GM12872 (cell line): ENCODE data around the gene DLX2.

ENCODE experiments used
- TF ChIP-seq, protein P1 (sequence below): IDR thresholded peaks from 3 replicates; pipeline ENCODE4 v1.5.1; 2011; ENCODE audit warnings: low read depth, mild to moderate bottlenecking, low read length, moderate library complexity; ENCODE audit not compliant: insufficient read depth

Gene DLX2

DNA sequence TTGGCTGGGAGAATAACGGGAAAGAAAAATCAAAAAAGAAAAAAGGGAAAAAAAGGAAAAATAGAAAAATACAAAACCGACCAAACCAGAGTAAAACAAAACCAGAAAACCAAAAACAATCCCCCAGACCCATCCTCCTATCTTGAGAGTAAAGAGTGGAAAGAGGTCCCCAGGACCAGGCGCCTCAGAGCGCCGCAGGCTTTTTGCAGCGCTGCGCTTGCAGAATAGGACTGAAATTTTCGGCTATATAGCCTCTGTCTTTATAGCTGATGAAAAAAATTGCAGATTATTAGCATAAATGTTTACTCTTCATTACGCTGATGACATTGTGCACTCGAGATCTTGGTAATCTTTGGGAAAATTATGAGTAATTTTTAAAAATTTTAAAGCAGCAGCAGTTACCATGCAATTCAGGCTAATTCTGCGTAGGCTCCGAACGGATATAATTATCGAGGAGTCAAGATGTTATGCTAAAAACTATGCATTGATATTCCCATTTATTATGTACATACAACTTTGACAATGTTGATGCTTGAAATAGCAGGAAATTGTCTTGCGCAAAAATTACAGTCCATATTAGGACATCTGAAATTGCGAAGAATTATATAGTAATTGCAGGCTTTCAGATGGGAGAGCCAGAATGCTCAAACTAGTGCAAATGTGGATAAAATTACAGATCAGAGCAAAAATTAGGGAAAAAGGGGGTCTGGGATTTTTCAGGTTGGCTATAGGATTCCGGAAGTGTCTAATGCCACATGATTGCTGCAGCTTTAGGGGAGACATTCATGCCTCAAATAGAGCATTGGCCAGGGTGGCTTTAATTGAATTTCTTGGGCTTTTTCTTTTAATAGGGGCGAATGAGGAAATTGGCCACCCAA lies 9.0 kb downstream of the DLX2 start:
- TF ChIP-seq, protein P1, sequence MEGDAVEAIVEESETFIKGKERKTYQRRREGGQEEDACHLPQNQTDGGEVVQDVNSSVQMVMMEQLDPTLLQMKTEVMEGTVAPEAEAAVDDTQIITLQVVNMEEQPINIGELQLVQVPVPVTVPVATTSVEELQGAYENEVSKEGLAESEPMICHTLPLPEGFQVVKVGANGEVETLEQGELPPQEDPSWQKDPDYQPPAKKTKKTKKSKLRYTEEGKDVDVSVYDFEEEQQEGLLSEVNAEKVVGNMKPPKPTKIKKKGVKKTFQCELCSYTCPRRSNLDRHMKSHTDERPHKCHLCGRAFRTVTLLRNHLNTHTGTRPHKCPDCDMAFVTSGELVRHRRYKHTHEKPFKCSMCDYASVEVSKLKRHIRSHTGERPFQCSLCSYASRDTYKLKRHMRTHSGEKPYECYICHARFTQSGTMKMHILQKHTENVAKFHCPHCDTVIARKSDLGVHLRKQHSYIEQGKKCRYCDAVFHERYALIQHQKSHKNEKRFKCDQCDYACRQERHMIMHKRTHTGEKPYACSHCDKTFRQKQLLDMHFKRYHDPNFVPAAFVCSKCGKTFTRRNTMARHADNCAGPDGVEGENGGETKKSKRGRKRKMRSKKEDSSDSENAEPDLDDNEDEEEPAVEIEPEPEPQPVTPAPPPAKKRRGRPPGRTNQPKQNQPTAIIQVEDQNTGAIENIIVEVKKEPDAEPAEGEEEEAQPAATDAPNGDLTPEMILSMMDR: no peak

DNA sequence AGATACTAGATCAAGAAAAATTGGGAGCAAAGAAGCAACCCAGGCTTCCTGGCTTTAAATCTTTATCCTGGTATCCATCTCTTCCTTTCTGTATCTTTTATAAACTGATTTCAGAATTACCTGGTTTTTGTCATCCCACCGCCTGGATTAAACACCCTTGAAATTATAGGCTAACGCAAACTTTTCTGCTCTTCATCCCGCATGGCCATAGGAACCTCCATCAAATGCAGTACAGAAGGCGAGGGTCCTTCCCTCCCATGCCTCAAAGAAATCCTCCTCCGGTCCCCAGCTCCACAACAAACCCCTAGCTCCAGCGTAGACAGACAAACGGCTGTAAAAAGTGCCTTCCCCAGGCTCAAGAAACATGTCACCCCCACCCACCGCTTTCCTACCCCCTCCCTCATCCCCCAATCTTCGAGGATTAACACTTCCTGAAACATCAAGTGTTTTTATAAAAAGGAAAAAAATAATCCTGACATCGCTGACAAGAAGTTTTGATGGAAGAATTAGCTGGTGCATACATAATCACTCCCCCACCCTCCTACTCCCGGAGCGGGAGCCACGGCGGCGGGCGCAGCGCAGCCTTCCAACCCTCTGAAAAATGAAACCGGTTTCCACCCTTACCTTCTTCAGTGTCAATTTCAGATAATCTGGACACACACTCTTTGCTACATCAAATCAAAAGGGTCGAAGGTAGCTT lies 9.8 kb downstream of the DLX2 start:
- TF ChIP-seq, protein P1: no peak

DNA sequence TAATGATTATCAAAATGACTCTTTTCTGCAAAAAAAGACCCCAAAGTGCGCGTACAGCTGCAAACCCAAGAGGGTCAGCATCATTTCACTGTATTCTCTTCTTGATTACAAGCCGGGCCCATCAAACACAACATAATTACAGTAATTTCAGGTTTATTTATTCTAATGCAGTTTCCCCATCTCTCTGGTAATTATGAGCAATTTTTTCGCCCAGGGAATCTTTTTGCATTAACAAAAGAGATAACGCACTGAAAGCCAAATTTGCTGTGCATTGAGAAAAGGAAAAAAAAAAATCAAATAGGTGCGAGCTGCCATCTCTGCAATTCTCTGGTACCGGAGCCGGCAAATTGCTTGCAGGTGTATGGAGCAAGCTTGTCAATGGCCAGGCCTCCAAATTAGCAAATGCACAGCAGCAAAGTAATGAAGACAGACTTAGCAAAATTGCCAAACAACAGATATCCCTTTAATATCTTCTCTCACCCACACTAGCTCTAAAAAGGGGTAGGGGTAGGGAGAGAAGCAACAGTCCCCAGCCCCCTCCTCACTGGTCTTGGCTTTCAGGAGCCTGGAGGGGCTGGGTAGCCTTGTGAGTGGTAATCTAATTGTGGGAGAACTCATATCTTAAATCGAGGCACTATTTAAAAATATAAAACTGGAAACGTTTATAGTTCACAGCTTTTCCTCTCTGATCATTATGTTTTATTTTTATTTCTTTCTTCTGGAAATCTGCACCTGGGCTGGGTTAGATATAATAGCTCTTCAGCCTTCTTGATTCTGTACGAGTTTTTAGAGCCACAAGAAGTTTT lies 10.7 kb downstream of the DLX2 start:
- TF ChIP-seq, protein P1: no peak

DNA sequence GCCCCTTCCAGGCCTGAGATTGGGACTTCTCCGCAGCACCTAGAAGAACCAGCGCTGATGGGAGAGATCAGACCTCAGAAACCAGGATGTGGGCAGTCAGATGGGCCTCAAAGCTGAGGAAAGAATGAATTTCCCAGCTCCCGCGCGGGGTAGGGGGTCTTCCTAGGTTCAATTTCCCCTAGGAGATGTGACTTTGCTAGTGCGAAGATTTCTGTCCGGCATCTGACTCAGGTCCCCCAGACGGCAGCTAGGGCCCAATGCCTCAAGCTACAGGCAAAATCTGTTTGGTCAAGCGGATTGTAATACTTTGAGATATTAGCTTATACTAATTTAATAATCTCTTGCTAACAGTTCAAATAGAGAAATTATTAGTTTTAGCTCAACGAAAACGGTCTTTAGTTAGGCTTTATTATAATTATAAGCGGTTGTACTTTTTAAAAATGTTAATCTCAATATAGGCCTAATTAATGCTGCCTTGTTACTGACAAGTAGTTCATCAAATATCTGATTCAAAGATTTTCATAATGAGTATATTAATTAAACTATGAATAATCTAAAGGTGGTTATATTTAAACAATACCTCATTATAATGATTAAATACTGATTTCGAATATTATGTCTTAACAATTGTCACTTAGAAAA lies 11.6 kb downstream of the DLX2 start:
- TF ChIP-seq, protein P1: no peak

DNA sequence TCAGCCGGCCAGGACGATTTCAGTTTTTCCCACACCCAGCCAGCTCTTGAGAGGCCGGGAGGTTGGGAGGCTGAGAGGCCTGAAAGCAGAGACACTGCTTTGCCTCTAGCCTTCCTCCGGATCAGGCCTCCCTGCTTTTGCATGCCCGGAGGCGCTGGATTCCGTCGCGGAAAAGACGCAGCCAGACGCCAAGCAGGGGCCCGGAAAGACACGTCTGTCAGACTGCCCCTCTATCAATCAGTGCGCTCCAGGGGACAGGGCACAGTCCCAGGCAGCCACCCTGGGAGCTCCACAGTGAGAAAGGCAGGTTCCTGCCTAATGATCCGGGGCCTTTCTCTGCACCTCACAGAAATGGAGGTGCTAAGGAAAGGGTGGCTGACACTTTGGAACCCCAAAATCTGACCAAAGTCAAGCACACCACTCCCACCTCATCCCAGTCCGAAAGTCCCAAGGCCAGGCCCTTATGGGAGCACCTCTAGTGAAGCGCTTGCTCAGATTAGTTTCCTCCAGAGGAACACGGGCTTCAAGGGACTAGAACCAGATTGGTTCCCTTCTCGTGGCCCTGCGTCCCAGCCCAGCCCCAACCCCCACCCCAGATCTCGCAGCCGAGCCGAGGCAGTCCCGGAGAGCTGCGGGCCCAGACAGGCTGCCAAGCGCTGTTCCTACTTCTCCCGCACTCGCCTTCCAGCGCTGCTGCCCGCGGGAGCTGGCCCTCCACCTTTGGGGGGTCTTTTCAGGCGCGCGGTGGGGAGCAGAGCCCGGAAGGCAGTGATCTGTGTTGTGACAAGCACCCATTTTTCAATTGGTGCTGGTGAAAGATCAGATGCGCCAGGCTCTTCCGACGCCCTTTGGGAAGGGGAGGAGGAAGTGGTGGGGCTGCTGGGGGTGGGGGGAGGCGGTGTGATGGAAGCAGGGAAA lies 12.4 kb downstream of the DLX2 start:
- TF ChIP-seq, protein P1: no peak

DNA sequence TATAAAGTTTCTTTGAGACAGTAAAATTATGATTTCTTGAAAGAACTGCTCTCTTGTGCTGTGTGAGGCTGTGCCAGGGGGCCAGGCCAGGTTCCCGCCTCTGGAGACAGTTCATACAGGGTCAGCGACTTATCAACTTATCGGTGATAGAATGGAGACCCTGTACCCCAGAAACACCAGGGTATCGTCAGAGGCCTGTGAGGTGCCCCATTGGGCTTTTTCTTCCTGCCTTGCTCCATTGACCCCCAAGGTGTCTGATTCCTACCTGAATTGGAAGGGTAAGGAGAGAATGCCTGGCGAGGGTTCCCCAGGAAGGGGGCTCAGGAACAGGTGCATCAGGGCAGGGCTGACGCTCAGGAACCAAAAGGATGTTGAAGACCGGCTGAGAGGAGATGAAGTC lies 13.1 kb downstream of the DLX2 start:
- TF ChIP-seq, protein P1: no peak
